GM12892 (cell line): ENCODE data around the gene NPBWR2.

Experiments
- POLR2A ChIP-seq: IDR thresholded peaks from 2 replicates; pipeline ENCODE4 v1.6.1; 2011; ENCODE audit warnings: low read depth, low read length, control low read depth
- POLR2AphosphoS5 ChIP-seq: IDR thresholded peaks from 2 replicates; pipeline ENCODE4 v1.6.1; 2011; ENCODE audit warnings: low read depth, low read length, control low read depth

DNA sequence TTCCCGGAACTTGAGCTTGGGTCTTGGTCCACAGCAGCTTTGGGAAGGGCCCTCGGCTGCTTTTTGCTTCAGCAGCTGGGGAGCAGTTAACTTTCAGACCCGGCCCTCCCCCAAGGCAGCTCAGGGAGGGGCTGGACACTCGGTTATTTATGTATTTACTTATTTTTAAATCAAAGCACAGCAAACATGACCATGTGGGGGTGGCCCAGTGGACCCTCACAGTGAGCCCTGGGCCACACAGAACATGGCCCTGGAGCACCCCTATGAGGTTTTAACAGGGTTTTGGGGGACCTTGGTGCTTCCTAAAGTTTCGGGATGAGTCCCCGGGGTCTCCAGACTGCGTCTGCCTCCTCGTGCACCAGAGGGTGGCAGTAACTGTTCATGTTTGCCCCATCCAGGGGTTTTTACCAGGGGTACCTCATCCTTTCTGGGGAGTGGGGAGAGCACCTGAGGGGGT is 26.6 kb upstream of the NPBWR2 start:
- TF ChIP-seq POLR2AphosphoS5 (no peak), POLR2A (no peak)
